Astrocyte (in vitro differentiated cells and primary cell): ENCODE data around the gene ME3. TPM values are rescaled to one million over a fixed set of nuclear protein-coding genes. Genes with fewer than 3 reads are reported as not detected.

Experiments used
- DNase-seq: peaks from one replicate; pipeline ENCODE4 v3.0.0-alpha.2; 2010; ENCODE audit warnings: low read depth
- FAIRE-seq: peaks from 2 replicates; lab custom pipeline; 2011; peaks lifted over from hg19 to GRCh38; lab: Jason Lieb, UNC
- H2AFZ ChIP-seq: 2 replicates; pipeline ENCODE4 v1.6.0; 2012; ENCODE audit warnings: low read depth, low read length, inconsistent platforms
- H3K27ac ChIP-seq: 2 replicates; pipeline ENCODE4 v1.5.1; 2011; ENCODE audit warnings: low read depth, low read length, inconsistent platforms
- H3K27me3 ChIP-seq: 2 replicates; pipeline ENCODE4 v1.6.0; 2011; ENCODE audit warnings: low read length, inconsistent platforms; ENCODE audit not compliant: insufficient read depth
- H3K36me3 ChIP-seq: 2 replicates; pipeline ENCODE4 v1.5.1; 2011; ENCODE audit warnings: low read length, inconsistent platforms; ENCODE audit not compliant: insufficient read depth
- H3K4me1 ChIP-seq: 2 replicates; pipeline ENCODE4 v1.5.1; 2011; ENCODE audit warnings: low read length, inconsistent platforms; ENCODE audit not compliant: insufficient read depth
- H3K4me2 ChIP-seq: 2 replicates; pipeline ENCODE4 v1.6.0; 2012; ENCODE audit warnings: low read length, inconsistent platforms
- H3K4me3 ChIP-seq: 2 replicates; pipeline ENCODE4 v1.5.1; 2011; ENCODE audit warnings: low read depth, mild to moderate bottlenecking, low read length, inconsistent platforms; ENCODE audit not compliant: insufficient read depth
- H3K79me2 ChIP-seq: 2 replicates; pipeline ENCODE4 v1.6.0; 2012; ENCODE audit warnings: mild to moderate bottlenecking, low read length, inconsistent platforms; ENCODE audit not compliant: insufficient read depth
- H3K9ac ChIP-seq: 2 replicates; pipeline ENCODE4 v1.6.0; 2012; ENCODE audit warnings: mild to moderate bottlenecking, low read length, inconsistent platforms
- H3K9me3 ChIP-seq: 2 replicates; pipeline ENCODE4 v1.5.1; 2012; ENCODE audit warnings: low read depth, mild to moderate bottlenecking, low read length, inconsistent platforms; ENCODE audit not compliant: insufficient read depth
- H4K20me1 ChIP-seq: 2 replicates; pipeline ENCODE4 v1.6.0; 2012; ENCODE audit warnings: low read length, inconsistent platforms; ENCODE audit not compliant: insufficient read depth
- H3K27ac Mint-ChIP-seq: one replicate; pipeline ENCODE4 v1.8.0; 2021; ENCODE audit warnings: mild to moderate bottlenecking, mixed read lengths; ENCODE audit not compliant: unreplicated experiment
- H3K27me3 Mint-ChIP-seq: one replicate; pipeline ENCODE4 v1.8.0; 2021; ENCODE audit warnings: low read depth, mixed read lengths; ENCODE audit not compliant: unreplicated experiment
- H3K36me3 Mint-ChIP-seq: one replicate; pipeline ENCODE4 v1.8.0; 2021; ENCODE audit warnings: low read depth, mixed read lengths; ENCODE audit not compliant: unreplicated experiment
- H3K4me1 Mint-ChIP-seq: one replicate; pipeline ENCODE4 v1.8.0; 2021; ENCODE audit warnings: low read depth, mixed read lengths; ENCODE audit not compliant: unreplicated experiment
- H3K4me3 Mint-ChIP-seq: one replicate; pipeline ENCODE4 v1.8.0; 2021; ENCODE audit warnings: mild to moderate bottlenecking, moderate library complexity, mixed read lengths; ENCODE audit not compliant: unreplicated experiment
- H3K9me3 Mint-ChIP-seq: one replicate; pipeline ENCODE4 v1.8.0; 2021; ENCODE audit warnings: mild to moderate bottlenecking, mixed read lengths; ENCODE audit not compliant: unreplicated experiment
- CTCF ChIP-seq: IDR thresholded peaks from 2 replicates; pipeline ENCODE4 v1.5.1; 2011; ENCODE audit warnings: low read depth, mild to moderate bottlenecking, inconsistent platforms, low read length, moderate library complexity; ENCODE audit not compliant: insufficient read depth
- EZH2 ChIP-seq: IDR thresholded peaks from 2 replicates; pipeline ENCODE4 v1.6.1; 2012; ENCODE audit warnings: mild to moderate bottlenecking, low read length, inconsistent platforms; ENCODE audit not compliant: insufficient read depth
- total RNA-seq: library from RNA; stranded (reverse); gene quantifications from 2 replicates; pipeline ENCODE4 v1.2.1, GENCODE V29; 2021

ME3 gene
- total RNA-seq, 1 donor from 2014 or later, result 28.6 TPM

GRCh38 chr11:86574493-86575207 lies 97.8 kb downstream of the ME3 start:
- FAIRE-seq, result no peak
- Histone ChIP-seq H3K9ac (peak overlapping the region; percentile 5), H2AFZ (no peak overlapping the region), H3K36me3 (no peaks in the 10 kb centered on the region), H4K20me1 (no peaks in the 10 kb centered on the region), H3K79me2 (no peaks in the 10 kb centered on the region), H3K27ac (peak overlapping the region; percentile 59), H3K27me3 (no peaks in the 10 kb centered on the region), H3K4me2 (peak overlapping the region; percentile 27), H3K4me3 (no peak overlapping the region), H3K9me3 (no peaks in the 10 kb centered on the region), H3K4me1 (peaks cover 41% of the 10 kb centered on the region)
- no peak for TF ChIP-seq CTCF
- no peak for TF ChIP-seq EZH2
- Mint-ChIP-seq H3K27me3 (no peaks in the 10 kb centered on the region), H3K36me3 (peaks cover 6% of the 10 kb centered on the region), H3K9me3 (peaks cover 2% of the 10 kb centered on the region), H3K4me1 (peaks cover 33% of the 10 kb centered on the region), H3K4me3 (no peak overlapping the region), H3K27ac (no peak overlapping the region)
- peak; percentile 48 for DNase-seq

GRCh38 chr11:86571273-86571948 lies 101.0 kb downstream of the ME3 start:
- H3K4me1 Mint-ChIP-seq, result peaks cover 22% of the 10 kb centered on the region
- H3K36me3 ChIP-seq, result no peaks in the 10 kb centered on the region
- no peak for FAIRE-seq
- H3K4me3 Mint-ChIP-seq, result no peak overlapping the region
- peaks cover 29% of the 10 kb centered on the region for H3K4me1 ChIP-seq
- H3K4me2 ChIP-seq, result no peak overlapping the region
- DNase-seq, result no peak
- H3K9me3 ChIP-seq, result no peaks in the 10 kb centered on the region
- peaks cover 3% of the 10 kb centered on the region for H3K36me3 Mint-ChIP-seq
- peaks cover under 1% of the 10 kb centered on the region for H3K9me3 Mint-ChIP-seq
- no peaks in the 10 kb centered on the region for H4K20me1 ChIP-seq
- no peak overlapping the region for H2AFZ ChIP-seq
- H3K79me2 ChIP-seq, result no peaks in the 10 kb centered on the region
- no peak overlapping the region for H3K27ac Mint-ChIP-seq
- H3K27me3 ChIP-seq, result no peaks in the 10 kb centered on the region
- no peak overlapping the region for H3K27ac ChIP-seq
- no peak overlapping the region for H3K9ac ChIP-seq
- no peaks in the 10 kb centered on the region for H3K27me3 Mint-ChIP-seq
- H3K4me3 ChIP-seq, result no peak overlapping the region
- TF ChIP-seq EZH2 (no peak), CTCF (peak; percentile 38)

GRCh38 chr11:86570451-86570850 lies 102.0 kb downstream of the ME3 start:
- no peaks in the 10 kb centered on the region for H3K9me3 Mint-ChIP-seq
- no peaks in the 10 kb centered on the region for H3K27me3 Mint-ChIP-seq
- H3K27ac Mint-ChIP-seq, result no peak overlapping the region
- no peaks in the 10 kb centered on the region for H4K20me1 ChIP-seq
- no peak overlapping the region for H3K4me2 ChIP-seq
- H3K9ac ChIP-seq, result no peak overlapping the region
- FAIRE-seq (no peak), DNase-seq (no peak)
- H3K27me3 ChIP-seq, result no peaks in the 10 kb centered on the region
- peaks cover 16% of the 10 kb centered on the region for H3K4me1 Mint-ChIP-seq
- no peak overlapping the region for H2AFZ ChIP-seq
- H3K27ac ChIP-seq, result no peak overlapping the region
- H3K4me3 Mint-ChIP-seq, result no peak overlapping the region
- H3K4me3 ChIP-seq, result no peak overlapping the region
- H3K36me3 Mint-ChIP-seq, result peaks cover 3% of the 10 kb centered on the region
- H3K79me2 ChIP-seq, result no peaks in the 10 kb centered on the region
- TF ChIP-seq EZH2 (no peak), CTCF (no peak)
- H3K36me3 ChIP-seq, result no peaks in the 10 kb centered on the region
- no peaks in the 10 kb centered on the region for H3K9me3 ChIP-seq
- peaks cover 19% of the 10 kb centered on the region for H3K4me1 ChIP-seq
